GM19438 (cell line): Measurements from ENCODE around the gene RYR3.

Experiments
- ATAC-seq: cut with Tn5 transposase; IDR thresholded peaks from one replicate; pipeline ENCODE4 v1.9.1; 2021; ENCODE audit warnings: low read depth; ENCODE audit not compliant: unreplicated experiment

RYR3 gene

GRCh38 chr15:33738941-33739664, 428.3 kb downstream of the RYR3 start:
- ATAC-seq = no peak

- no peak for ATAC-seq
These were observed 431.5 kb downstream of the RYR3 start for GRCh38 chr15:33742306-33742705.

GRCh38 chr15:33742800-33743199, 432.0 kb downstream of the RYR3 start:
- no peak for ATAC-seq

GRCh38 chr15:33746203-33746602, 435.4 kb downstream of the RYR3 start:
- ATAC-seq = no peak

- ATAC-seq = no peak
These were observed 442.2 kb downstream of the RYR3 start for GRCh38 chr15:33753012-33753411.

- no peak for ATAC-seq
These were observed 443.5 kb downstream of the RYR3 start for GRCh38 chr15:33754242-33754641.

- ATAC-seq = no peak
These were observed 446.2 kb downstream of the RYR3 start for GRCh38 chr15:33756961-33757360.

GRCh38 chr15:33757516-33758232, 446.9 kb downstream of the RYR3 start:
- ATAC-seq = no peak

- ATAC-seq = no peak
These were observed 455.6 kb downstream of the RYR3 start for GRCh38 chr15:33766389-33766788.

GRCh38 chr15:33768670-33769190, 458.0 kb downstream of the RYR3 start:
- no peak for ATAC-seq

GRCh38 chr15:33773969-33774368, 463.2 kb downstream of the RYR3 start:
- ATAC-seq = no peak

- ATAC-seq = no peak
These were observed 468.1 kb downstream of the RYR3 start for GRCh38 chr15:33778852-33779251.

- no peak for ATAC-seq
These were observed 469.4 kb downstream of the RYR3 start for GRCh38 chr15:33780011-33780768.

- no peak for ATAC-seq
These were observed 472.2 kb downstream of the RYR3 start for GRCh38 chr15:33782966-33783365.

GRCh38 chr15:33785366-33785765, 474.6 kb downstream of the RYR3 start:
- no peak for ATAC-seq

GRCh38 chr15:33788906-33789540, 478.3 kb downstream of the RYR3 start:
- ATAC-seq = no peak

- ATAC-seq = no peak
These were observed 483.7 kb downstream of the RYR3 start for GRCh38 chr15:33794453-33794852.

- no peak for ATAC-seq
These were observed 484.3 kb downstream of the RYR3 start for GRCh38 chr15:33795070-33795469.

- no peak for ATAC-seq
These were observed 486.9 kb downstream of the RYR3 start for GRCh38 chr15:33797651-33798050.

GRCh38 chr15:33801954-33802353, 491.2 kb downstream of the RYR3 start:
- no peak for ATAC-seq

- no peak for ATAC-seq
These were observed 496.9 kb downstream of the RYR3 start for GRCh38 chr15:33807665-33808064.
